NB4 (cell line): ENCODE results near the gene TFAP2D.

Experiments used
- CTCF ChIP-seq: IDR thresholded peaks from one replicate; pipeline ENCODE4 v1.5.1; 2012; ENCODE audit warnings: low read depth, low read length
- POLR2A ChIP-seq: IDR thresholded peaks from 2 replicates; pipeline ENCODE4 v1.6.1; 2011; ENCODE audit warnings: mild to moderate bottlenecking; ENCODE audit not compliant: insufficient read length; ENCODE audit errors: extremely low read depth

- TF ChIP-seq CTCF (no peak), POLR2A (no peak)
Measured at GRCh38 chr6:50716899-50717509, 3.7 kb downstream of the TFAP2D start.
